Fibroblast of lung (primary cell): ENCODE data around the gene FCGR3B. TPM values are rescaled to one million over a fixed set of nuclear protein-coding genes. Genes with fewer than 3 reads are reported as not detected.
"Not testable (repeated sequence)": the region's sequence is repeated elsewhere in the genome, so short reads cannot be mapped to it uniquely, and the experiment has no call there.

Experiments used
- DNase-seq, 2 donors: peaks; one replicate each; pipeline versions ENCODE4 v3.0.0 to v3.0.0-alpha.2; 2010; ENCODE audit warnings: low read depth in 2 of 2
- H2AFZ ChIP-seq: 2 replicates; pipeline ENCODE4 v1.5.1; 2012; ENCODE audit warnings: low read length, control low read depth, inconsistent platforms
- H3K27ac ChIP-seq: 2 replicates; pipeline ENCODE4 v1.5.1; 2011; ENCODE audit warnings: low read length, control low read depth; ENCODE audit not compliant: insufficient read depth
- H3K27me3 ChIP-seq: 2 replicates; pipeline ENCODE4 v1.5.1; 2011; ENCODE audit warnings: mild to moderate bottlenecking, low read length; ENCODE audit not compliant: control insufficient read depth, insufficient read depth
- H3K36me3 ChIP-seq: 2 replicates; pipeline ENCODE4 v1.5.1; 2011; ENCODE audit warnings: low read length; ENCODE audit not compliant: control insufficient read depth, insufficient read depth
- H3K4me1 ChIP-seq: 2 replicates; pipeline ENCODE4 v1.5.1; 2011; ENCODE audit warnings: low read length; ENCODE audit not compliant: control insufficient read depth, insufficient read depth; ENCODE audit errors: extremely low read depth
- H3K4me2 ChIP-seq: 2 replicates; pipeline ENCODE4 v1.5.1; 2011; ENCODE audit warnings: low read length, control low read depth; ENCODE audit not compliant: insufficient read depth; ENCODE audit errors: extremely low read depth
- H3K4me3 ChIP-seq, 4 experiments: fragments of 200-600 bp in 1 of 4; sonication (generic) in 1 of 4; replicated peaks in 1 of 4; 2 replicates each; pipeline ENCODE4 v1.5.1; 2011 to 2016; ENCODE audit warnings: low read length in 4 of 4, low read depth in 3 of 4, mild to moderate bottlenecking in 3 of 4, control low read depth in 2 of 4, inconsistent platforms in 1 of 4, mixed read lengths in 1 of 4; ENCODE audit not compliant: insufficient read depth in 1 of 4; ENCODE audit errors: control extremely low read depth in 1 of 4
- H3K79me2 ChIP-seq: 2 replicates; pipeline ENCODE4 v1.5.1; 2012; ENCODE audit warnings: mild to moderate bottlenecking, low read length, inconsistent platforms; ENCODE audit not compliant: control insufficient read depth, insufficient read depth
- H3K9ac ChIP-seq: 2 replicates; pipeline ENCODE4 v1.5.1; 2011; ENCODE audit warnings: mild to moderate bottlenecking, low read length, control low read depth; ENCODE audit not compliant: insufficient read depth
- H3K9me3 ChIP-seq: 2 replicates; pipeline ENCODE4 v1.5.1; 2012; ENCODE audit warnings: low read depth, low read length; ENCODE audit not compliant: control insufficient read depth, insufficient read depth
- H4K20me1 ChIP-seq: 2 replicates; pipeline ENCODE4 v1.5.1; 2011; ENCODE audit warnings: low read length; ENCODE audit not compliant: control insufficient read depth, insufficient read depth; ENCODE audit errors: extremely low read depth
- polyA plus RNA-seq, 2 donors: library from polyadenylated mRNA; depleted of rRNA in 1 of 2; stranded (reverse) in 1 of 2; unstranded in 1 of 2; fragments of >200 nt; gene quantifications; 2 replicates each; pipeline ENCODE4 v1.2.1, GENCODE V29; 2011 to 2012; ENCODE audit warnings: missing spikeins in 1 of 2
- total RNA-seq: library from RNA; depleted of rRNA; stranded (reverse); fragments of >200 nt; gene quantifications from 2 replicates; pipeline ENCODE4 v1.2.1, GENCODE V29; 2014

FCGR3B gene
- total and polyA plus RNA-seq, 2 donors (not counting 1 experiment from before 2014, with no cell fraction given) = not detected

GRCh38 chr1:161638251-161638993 lies 7.4 kb upstream of the FCGR3B start:
- not testable (repeated sequence) for H2AFZ ChIP-seq, H3K4me3 ChIP-seq, H3K79me2 ChIP-seq, H3K27me3 ChIP-seq, H3K36me3 ChIP-seq, H3K9me3 ChIP-seq, H3K9ac ChIP-seq, H3K4me2 ChIP-seq, H3K27ac ChIP-seq, H3K4me1 ChIP-seq, H4K20me1 ChIP-seq, DNase-seq

DNA sequence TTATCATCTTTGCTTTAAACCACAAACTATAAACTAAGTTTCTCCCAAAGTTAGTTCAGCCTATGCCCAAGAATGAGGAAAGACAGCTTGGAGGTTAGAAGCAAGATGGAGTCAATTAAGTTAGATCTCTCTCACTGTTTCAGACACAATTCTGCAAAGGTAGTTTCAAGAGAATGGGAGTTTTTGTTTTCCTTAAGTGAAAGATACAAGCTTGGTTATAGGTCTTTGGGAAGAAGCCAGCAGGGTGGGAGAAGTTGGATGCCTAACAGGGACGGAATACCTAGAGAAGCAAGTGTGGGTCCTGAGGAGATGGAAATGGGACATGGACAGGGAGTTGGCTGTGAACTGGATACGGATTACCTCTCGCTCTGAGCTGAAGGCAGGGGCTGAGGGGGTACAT lies 6.0 kb upstream of the FCGR3B start:
- not testable (repeated sequence) for H3K9ac ChIP-seq, DNase-seq, H3K27me3 ChIP-seq, H4K20me1 ChIP-seq, H3K79me2 ChIP-seq, H3K36me3 ChIP-seq, H3K27ac ChIP-seq, H3K9me3 ChIP-seq, H3K4me2 ChIP-seq, H3K4me1 ChIP-seq, H3K4me3 ChIP-seq, H2AFZ ChIP-seq

- not testable (repeated sequence) for H4K20me1 ChIP-seq, H3K9ac ChIP-seq, H3K4me2 ChIP-seq, H3K27ac ChIP-seq, H3K4me3 ChIP-seq, H3K79me2 ChIP-seq, H3K4me1 ChIP-seq, H3K27me3 ChIP-seq, H3K9me3 ChIP-seq, H3K36me3 ChIP-seq, H2AFZ ChIP-seq
- DNase-seq = peak in 1 of 2 donors; percentile 0
These were observed 5.3 kb upstream of the FCGR3B start for GRCh38 chr1:161636189-161636782.

GRCh38 chr1:161634993-161635392 lies 4.0 kb upstream of the FCGR3B start:
- not testable (repeated sequence) for H3K79me2 ChIP-seq, H3K27me3 ChIP-seq, H3K27ac ChIP-seq, DNase-seq, H3K9me3 ChIP-seq, H3K4me1 ChIP-seq, H3K4me3 ChIP-seq, H3K36me3 ChIP-seq, H3K9ac ChIP-seq, H3K4me2 ChIP-seq, H4K20me1 ChIP-seq, H2AFZ ChIP-seq

GRCh38 chr1:161630128-161630742 lies 741 bp downstream of the FCGR3B start:
- H3K79me2 ChIP-seq, H3K4me1 ChIP-seq, H3K36me3 ChIP-seq, H3K4me2 ChIP-seq, H2AFZ ChIP-seq, DNase-seq, H3K9me3 ChIP-seq, H3K4me3 ChIP-seq, H4K20me1 ChIP-seq, H3K27ac ChIP-seq, H3K9ac ChIP-seq, H3K27me3 ChIP-seq: not testable (repeated sequence)

DNA sequence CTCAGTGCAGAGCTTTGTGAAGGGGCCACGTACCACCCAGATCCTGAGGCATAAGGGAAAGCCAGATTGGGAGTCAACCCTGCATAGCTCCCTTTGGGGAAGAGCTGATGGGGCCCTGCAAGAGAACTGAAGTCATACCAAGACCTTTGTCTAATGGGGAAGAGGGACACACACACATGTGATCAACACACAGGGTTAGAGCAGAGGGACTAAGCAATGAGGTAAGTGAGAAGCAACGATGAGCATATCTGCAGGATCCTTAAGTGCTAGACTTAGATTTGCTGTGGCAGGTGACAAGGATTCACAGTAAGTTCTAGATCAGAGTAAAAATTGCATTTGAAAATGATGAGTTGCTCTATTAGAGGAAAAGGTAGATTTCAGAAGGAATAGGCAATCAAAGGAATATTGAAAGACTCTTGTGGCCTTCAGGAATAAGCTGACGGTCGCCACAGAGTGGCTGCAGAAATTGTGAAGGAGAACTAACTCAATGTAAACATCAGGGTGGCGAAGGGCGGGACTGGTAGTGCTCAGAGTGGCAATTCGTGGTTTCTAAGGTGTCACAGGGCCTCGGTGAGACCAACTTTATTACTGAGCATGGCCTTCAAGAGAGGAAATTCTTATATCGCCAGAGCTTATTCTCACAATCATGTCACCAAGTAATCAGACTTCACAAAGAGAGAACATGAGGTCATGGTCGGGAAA lies 4.4 kb downstream of the FCGR3B start:
- not testable (repeated sequence) for DNase-seq, H3K4me2 ChIP-seq, H3K36me3 ChIP-seq, H3K9ac ChIP-seq, H4K20me1 ChIP-seq, H3K27me3 ChIP-seq, H3K9me3 ChIP-seq, H3K4me3 ChIP-seq, H2AFZ ChIP-seq, H3K4me1 ChIP-seq, H3K79me2 ChIP-seq, H3K27ac ChIP-seq
